ENCODE measurements around the gene ABCC1. TPM values are rescaled to one million over a fixed set of nuclear protein-coding genes. Genes with fewer than 3 reads are reported as not detected.

The ABCC1 gene
- total RNA-seq (2021) (25.0 and 32.1 TPM in 2 replicates), Bru-seq, nascent RNA (percentile 62 among the genes with signal in this experiment), BruChase-seq, experiment 1, labeled RNA remaining after a 2-hour chase (percentile 61 among the genes with signal in this experiment), BruChase-seq, experiment 2, labeled RNA remaining after a 6-hour chase (percentile 70 among the genes with signal in this experiment)
- long read RNA-seq, full-length matches to known transcripts, result 5 of 30 reads
- long read RNA-seq, partial matches to known transcripts, result 15 of 30 reads
- long read RNA-seq, other reads (novel, unspliced or antisense), result 10 of 30 reads

DNA sequence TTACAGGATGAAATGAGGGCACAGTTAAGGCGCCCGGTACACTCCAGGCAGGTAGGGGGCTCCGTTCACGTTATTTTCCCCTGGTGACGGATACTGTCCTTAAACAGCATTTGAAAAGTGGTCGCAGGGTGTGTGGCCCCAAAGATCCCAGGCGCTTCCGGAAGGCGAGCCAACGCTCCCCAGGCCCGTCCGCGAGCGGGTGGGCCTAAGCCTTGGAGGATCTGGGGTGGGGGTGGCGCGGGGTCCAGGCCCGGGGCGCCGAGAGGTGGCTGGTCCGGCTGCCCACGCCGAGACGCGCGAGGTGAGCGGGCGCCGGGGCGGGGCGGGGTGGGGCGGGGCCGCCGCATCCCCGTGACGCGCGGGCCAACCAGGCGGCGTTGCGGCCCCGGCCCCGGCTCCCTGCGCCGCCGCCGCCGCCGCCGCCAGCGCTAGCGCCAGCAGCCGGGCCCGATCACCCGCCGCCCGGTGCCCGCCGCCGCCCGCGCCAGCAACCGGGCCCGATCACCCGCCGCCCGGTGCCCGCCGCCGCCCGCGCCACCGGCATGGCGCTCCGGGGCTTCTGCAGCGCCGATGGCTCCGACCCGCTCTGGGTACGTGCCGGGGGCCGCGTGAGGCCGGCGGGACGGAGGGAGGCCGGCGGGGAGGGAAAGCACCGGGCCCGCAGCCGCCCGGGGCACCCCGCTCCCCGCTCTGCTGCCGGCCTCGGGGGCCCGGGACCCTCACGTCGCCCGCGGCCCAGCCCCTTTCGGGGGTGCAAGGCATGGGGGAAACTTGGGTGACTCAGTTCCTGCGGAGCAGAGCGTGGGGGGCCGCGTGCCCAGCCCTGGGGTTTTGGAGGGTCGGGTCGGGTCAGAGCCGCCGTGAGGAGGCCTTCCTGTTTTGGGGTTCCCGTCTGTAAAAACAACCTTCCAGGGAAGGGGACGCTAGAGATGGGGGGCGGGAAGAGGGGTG, at the start of gene ABCC1:
Gene ABCC1, plus strand, starts transcription at position 407 of the 951 bp plus-strand sequence. Its CDS starts 136 bp downstream, at position 543.
- Histone ChIP-seq H3K27ac (ENCODE audit: low read depth, low read length, poor library complexity, severe bottlenecking) (peak within 1 kb of the TSS; percentile 89), H3K36me3 (ENCODE audit: insufficient read depth, low read length, poor library complexity, severe bottlenecking) (no peaks in the 10 kb centered on the region), H3K9me3 (ENCODE audit: low read depth, low read length, poor library complexity, severe bottlenecking) (no peaks in the 10 kb centered on the region), H3K4me3 (ENCODE audit: low read depth, low read length, poor library complexity, severe bottlenecking) (peak within 1 kb of the TSS; percentile 92), H3K4me1 (ENCODE audit: insufficient read depth, low read length, poor library complexity, severe bottlenecking) (peaks cover 15% of the 10 kb centered on the region), H3K27me3 (replicated peaks; ENCODE audit: insufficient read depth, low read depth, low read length, poor library complexity) (no peaks in the 10 kb centered on the region)
- POLR2A ChIA-PET (ENCODE audit: low non-redundant PET), result interaction anchor here (0.7 kb wide), 1 partner anchor 24 kb away, joined by 3 read pairs; no protein-coding TSS in a partner anchor
- CTCF ChIA-PET, result no interaction called here
- BruUV-seq (replicated peaks), result no TSS peak
- DNase-seq (ENCODE audit: low spot score), result peak; percentile 53
- TF ChIP-seq, protein P1, sequence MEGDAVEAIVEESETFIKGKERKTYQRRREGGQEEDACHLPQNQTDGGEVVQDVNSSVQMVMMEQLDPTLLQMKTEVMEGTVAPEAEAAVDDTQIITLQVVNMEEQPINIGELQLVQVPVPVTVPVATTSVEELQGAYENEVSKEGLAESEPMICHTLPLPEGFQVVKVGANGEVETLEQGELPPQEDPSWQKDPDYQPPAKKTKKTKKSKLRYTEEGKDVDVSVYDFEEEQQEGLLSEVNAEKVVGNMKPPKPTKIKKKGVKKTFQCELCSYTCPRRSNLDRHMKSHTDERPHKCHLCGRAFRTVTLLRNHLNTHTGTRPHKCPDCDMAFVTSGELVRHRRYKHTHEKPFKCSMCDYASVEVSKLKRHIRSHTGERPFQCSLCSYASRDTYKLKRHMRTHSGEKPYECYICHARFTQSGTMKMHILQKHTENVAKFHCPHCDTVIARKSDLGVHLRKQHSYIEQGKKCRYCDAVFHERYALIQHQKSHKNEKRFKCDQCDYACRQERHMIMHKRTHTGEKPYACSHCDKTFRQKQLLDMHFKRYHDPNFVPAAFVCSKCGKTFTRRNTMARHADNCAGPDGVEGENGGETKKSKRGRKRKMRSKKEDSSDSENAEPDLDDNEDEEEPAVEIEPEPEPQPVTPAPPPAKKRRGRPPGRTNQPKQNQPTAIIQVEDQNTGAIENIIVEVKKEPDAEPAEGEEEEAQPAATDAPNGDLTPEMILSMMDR (conservative IDR thresholded peaks at IDR 0.05; ENCODE audit: low read depth, low read length), result no peak
- TF ChIP-seq EZH2 (IDR thresholded peaks at IDR 0.05; ENCODE audit: borderline replicate concordance, low read depth, low read length, poor library complexity, severe bottlenecking), result no peak
- intact Hi-C loops (cut with micrococcal nuclease; ENCODE audit: unreplicated experiment), result no loop called here

DNA sequence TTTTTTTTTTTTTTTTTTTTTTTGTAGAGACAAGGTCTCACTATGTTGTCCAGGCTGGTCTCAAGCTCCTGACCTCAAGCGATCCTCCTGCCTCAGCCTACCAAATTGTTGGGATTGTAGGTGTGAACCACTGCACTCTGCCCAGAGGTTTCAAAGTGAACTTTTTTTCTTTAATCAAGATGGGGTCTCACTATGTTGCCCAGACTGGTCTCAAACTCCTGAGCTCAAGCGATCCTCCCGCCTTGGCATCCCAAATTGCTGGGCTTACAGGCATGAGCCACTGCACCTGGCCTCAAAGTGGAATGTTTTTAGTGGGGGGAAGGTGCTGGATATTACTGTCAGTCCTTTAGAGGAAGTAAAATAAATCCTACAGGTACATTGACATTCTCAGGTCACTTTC, 49.1 kb upstream of the ABCC1 start:
- intact Hi-C loops (cut with micrococcal nuclease; ENCODE audit: unreplicated experiment), result no loop called here
- H3K27me3 ChIP-seq (replicated peaks; ENCODE audit: insufficient read depth, low read depth, low read length, poor library complexity), result no peaks in the 10 kb centered on the region
- no peak overlapping the region for H3K4me3 ChIP-seq (ENCODE audit: low read depth, low read length, poor library complexity, severe bottlenecking)
- H3K36me3 ChIP-seq (ENCODE audit: insufficient read depth, low read length, poor library complexity, severe bottlenecking), result no peaks in the 10 kb centered on the region
- ChIA-PET CTCF (no interaction called here), POLR2A (ENCODE audit: low non-redundant PET) (no interaction called here)
- BruUV-seq (replicated peaks), result no TSS peak
- no peak overlapping the region for H3K27ac ChIP-seq (ENCODE audit: low read depth, low read length, poor library complexity, severe bottlenecking)
- TF ChIP-seq, protein P1 (conservative IDR thresholded peaks at IDR 0.05; ENCODE audit: low read depth, low read length), result no peak
- no peak for TF ChIP-seq EZH2 (IDR thresholded peaks at IDR 0.05; ENCODE audit: borderline replicate concordance, low read depth, low read length, poor library complexity, severe bottlenecking)
- no peaks in the 10 kb centered on the region for H3K9me3 ChIP-seq (ENCODE audit: low read depth, low read length, poor library complexity, severe bottlenecking)
- no peak for DNase-seq (ENCODE audit: low spot score)
- no peaks in the 10 kb centered on the region for H3K4me1 ChIP-seq (ENCODE audit: insufficient read depth, low read length, poor library complexity, severe bottlenecking)

DNA sequence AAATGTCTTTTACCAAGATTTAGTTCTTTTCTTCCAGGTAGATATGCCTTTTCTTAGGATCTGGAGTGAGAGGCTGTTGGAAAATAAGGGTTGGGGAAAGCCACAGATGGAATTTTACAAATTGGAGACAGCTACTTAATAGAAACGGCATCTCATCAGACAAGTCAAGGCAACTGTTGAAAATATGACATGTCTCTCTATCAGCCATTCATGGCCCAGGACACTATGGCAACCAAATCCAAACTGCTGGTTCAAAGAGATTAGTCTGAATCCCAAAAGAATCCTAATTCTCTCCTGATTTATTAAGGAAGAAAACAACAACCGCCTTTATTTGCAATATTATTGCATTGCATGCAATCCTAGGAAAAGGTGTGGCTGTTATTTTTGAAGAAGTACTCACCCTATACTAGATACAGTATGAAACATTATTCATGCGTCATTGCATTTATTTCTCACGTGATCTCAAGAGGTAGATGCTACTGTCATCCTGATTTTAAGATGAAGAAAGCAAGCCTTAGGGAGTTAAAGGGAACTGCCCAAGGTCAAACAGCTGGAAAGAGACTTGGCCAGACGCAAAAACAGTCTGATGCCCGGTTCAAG, 48.4 kb upstream of the ABCC1 start:
- no peaks in the 10 kb centered on the region for H3K36me3 ChIP-seq (ENCODE audit: insufficient read depth, low read length, poor library complexity, severe bottlenecking)
- H3K27ac ChIP-seq (ENCODE audit: low read depth, low read length, poor library complexity, severe bottlenecking), result no peak overlapping the region
- no peaks in the 10 kb centered on the region for H3K27me3 ChIP-seq (replicated peaks; ENCODE audit: insufficient read depth, low read depth, low read length, poor library complexity)
- BruUV-seq (replicated peaks), result no TSS peak
- no peak overlapping the region for H3K4me3 ChIP-seq (ENCODE audit: low read depth, low read length, poor library complexity, severe bottlenecking)
- no peaks in the 10 kb centered on the region for H3K4me1 ChIP-seq (ENCODE audit: insufficient read depth, low read length, poor library complexity, severe bottlenecking)
- H3K9me3 ChIP-seq (ENCODE audit: low read depth, low read length, poor library complexity, severe bottlenecking), result no peaks in the 10 kb centered on the region
- DNase-seq (ENCODE audit: low spot score), result no peak
- POLR2A ChIA-PET (ENCODE audit: low non-redundant PET), result no interaction called here
- intact Hi-C loops (cut with micrococcal nuclease; ENCODE audit: unreplicated experiment), result no loop called here
- CTCF ChIA-PET, result no interaction called here
- TF ChIP-seq EZH2 (IDR thresholded peaks at IDR 0.05; ENCODE audit: borderline replicate concordance, low read depth, low read length, poor library complexity, severe bottlenecking), result no peak
- TF ChIP-seq, protein P1 (conservative IDR thresholded peaks at IDR 0.05; ENCODE audit: low read depth, low read length), result no peak
